Stimulated activated CD8-positive, alpha-beta memory T cell treated with anti-CD3 and anti-CD28 coated beads, Interleukin-15, amount 100 ng/mL, for 1 hour (primary cell): ENCODE data around the gene KIAA0232.
"Not testable (repeated sequence)": the region's sequence is repeated elsewhere in the genome, so short reads cannot be mapped to it uniquely, and the experiment has no call there.

Source experiments
- DNase-seq: peaks from one replicate; pipeline ENCODE4 v3.0.0-alpha.2; 2020; ENCODE audit warnings: low read depth

The KIAA0232 gene

DNA sequence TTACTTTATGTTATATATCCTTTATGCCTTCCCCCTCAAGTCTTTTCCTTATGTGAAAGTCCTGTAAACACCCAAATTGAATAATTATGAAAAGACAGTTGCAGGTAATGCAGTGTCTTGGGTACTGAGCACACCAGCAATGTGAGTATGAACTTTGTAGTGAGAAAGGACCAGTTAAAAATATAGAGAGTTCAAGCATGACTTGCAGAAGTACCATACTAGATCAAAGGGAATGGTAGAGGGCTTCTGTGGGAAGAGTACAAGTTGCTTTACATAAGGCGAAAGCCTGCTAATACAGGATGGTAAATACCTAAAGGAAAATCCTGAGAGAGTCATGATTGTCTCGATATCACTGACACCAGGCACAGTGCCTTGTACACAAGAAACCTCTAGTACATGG lies 25.7 kb downstream of the KIAA0232 start:
- DNase-seq = no peak

DNA sequence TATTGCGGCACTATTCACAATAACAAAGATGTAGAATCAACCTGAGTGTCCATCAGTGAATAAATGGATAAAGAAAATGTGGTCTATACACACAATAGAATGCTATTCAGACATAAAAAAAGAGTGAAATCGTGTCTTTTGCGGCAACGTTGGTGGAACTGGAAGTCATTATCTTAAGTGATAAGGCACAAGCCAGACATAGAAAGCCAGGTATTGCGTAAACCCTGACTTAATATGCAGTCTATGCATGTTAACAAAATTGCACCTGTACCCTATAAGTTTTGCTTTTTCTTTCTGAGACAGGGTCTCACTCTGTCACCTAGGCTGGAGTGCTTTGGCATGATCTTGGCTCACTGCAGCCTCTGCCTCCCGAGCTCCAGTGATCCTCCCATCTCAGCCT lies 28.6 kb downstream of the KIAA0232 start:
- DNase-seq = no peak

DNA sequence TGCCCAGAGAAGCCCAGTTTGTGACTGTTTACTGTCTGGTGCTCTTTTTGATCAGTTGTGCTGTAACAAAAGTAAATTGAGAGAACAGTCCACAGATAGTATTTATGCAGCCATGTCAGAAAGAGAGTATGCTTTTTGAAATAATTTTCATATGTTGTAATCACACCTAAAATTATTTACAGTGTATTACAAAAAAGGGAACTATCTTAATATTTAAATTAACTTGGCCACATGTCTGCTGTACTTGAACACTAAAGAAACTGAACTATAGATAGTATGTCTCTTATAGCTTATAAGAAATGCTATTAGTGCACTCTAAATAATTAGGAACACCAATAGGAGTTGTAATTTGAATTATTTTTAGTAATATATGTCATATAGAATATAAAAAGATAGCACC lies 30.2 kb downstream of the KIAA0232 start:
- DNase-seq = no peak

DNA sequence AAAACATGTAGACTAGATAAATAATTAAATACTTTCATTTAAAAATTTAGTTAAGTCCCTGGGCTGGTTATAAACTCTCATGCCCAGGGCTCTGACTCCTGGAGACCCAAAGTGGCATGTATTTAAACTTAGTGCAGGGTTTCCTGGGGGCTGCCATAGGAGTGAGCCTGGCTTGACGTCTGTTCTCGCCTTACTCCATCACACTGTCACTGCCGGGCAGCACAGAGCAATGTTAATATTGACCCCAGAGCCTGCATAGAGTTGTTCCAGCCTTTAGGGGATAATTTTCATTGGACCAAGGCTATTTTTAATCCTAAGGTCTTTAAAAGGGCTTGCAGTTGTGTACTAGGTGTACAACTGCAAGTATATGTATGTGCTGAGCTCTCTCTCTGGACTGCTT lies 31.2 kb downstream of the KIAA0232 start:
- DNase-seq = no peak

DNA sequence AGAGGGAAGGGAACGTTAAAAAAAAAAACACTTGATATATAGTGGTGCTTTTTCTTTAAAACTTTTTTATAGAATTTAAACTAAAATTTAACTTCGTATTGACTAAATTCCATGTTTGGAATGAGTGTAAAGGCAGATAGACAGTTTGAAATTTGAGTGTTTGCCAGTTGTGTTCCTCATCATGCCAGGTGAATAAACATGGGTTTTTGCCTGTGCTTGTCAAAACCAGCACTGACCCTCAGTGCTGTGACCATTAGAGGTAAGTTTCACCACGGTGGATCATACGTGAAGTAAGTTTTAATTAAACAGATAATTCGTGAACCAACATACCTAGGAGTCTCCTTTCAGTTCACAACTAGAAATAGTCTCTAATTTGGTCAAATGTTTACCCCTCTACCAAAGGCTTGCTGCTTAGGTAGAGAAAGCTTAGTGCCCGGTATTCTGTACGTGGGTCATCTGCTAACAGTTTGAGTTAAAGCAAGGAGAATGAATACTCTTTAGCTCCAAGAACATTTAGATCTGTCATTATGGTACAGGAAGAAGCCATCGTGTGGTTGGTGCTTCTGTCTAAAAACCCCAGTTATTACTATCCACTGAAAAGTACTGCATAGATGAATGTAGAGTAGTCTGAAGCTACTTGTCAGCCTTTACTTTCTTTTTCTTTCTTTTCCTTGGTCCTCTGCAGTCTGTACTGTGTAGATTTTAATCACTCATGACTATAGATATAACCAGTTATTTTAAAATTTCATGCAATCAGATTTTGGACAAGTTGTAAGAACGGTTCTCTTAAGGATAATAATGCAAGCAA lies 32.7 kb downstream of the KIAA0232 start:
- no peak for DNase-seq

DNA sequence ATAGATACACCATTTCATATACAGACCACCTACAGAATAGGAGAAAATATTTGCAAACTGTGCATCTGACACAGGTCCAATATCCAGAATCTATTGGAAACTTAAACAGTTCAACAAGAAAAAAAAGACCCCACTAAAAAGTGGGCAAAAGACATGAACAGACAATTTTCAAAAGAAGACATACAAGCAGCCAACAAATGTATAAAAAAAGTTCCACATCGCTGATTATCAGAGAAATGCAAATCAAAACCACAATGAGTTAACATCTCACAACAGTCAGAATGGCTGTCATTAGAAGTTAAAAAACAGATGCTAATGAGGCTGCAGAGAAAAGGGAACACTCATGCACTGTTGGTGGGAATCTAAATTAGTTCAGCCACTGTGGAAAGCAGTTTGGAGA lies 36.8 kb downstream of the KIAA0232 start:
- no peak for DNase-seq

DNA sequence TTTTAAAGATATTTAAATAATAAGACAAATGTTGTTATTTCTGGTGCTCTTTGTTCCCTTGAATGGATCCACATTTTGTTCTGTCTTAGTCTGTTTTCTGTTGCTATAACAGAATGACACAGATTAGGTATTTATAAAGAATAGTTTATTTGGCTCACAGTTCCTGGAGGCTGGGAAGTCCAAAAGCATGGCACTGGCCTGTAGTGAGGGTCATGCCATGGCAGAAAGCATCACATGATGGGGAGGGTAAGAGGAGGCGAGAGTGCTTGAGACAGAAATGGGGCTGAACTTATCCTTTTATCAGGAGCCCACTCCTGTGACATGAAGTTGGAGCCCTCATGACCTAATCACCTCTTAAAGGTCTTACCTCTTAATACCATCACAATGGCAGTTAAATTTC lies 38.2 kb downstream of the KIAA0232 start:
- no peak for DNase-seq

DNA sequence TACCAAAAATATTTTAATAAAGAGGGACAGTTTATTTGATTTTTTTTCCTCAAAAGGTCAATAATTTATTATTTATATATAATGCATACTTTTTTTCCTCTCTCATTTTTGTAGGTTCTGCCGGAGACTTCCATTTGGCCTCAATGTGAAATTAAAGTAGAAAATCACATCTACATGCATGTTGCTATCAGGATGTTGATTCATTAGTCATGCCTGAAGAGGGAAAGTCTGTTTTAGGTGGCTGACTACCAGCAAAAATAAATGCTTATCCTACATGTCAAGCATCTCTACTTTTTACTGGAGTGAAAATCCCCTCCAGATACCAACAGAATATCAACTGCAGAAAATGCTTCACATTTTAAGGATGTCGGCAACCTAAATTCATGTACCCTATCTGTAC lies 41.5 kb downstream of the KIAA0232 start:
- DNase-seq = no peak

DNA sequence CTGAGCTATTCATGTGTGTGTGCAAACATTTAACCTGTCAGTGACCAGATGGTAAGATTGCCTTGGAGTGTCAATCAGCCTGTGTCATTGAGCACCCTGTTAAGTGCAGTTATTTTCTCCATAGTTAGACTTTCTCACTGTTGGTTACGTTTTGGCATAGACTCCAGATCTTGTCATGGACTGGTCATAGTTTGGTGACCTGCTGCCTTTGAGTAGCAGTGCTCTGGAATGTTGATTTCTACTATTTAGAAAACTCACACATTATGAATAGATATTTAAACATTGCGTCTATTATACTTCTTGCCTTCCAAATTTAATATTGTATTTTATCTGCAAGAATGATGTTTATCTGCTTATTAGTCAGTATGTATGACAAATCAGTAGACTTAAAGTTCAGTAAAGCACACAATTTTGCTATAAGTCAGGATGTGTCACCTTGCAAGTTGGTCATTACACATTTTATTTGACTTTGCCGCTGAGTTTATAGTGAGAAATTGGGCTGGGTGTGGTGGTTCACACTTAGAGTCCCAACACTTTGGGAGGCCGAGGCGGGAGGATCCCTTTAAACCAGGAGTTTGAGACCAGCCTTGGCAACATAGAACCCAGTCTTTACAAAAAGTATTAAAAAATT lies 42.4 kb downstream of the KIAA0232 start:
- no peak for DNase-seq

DNA sequence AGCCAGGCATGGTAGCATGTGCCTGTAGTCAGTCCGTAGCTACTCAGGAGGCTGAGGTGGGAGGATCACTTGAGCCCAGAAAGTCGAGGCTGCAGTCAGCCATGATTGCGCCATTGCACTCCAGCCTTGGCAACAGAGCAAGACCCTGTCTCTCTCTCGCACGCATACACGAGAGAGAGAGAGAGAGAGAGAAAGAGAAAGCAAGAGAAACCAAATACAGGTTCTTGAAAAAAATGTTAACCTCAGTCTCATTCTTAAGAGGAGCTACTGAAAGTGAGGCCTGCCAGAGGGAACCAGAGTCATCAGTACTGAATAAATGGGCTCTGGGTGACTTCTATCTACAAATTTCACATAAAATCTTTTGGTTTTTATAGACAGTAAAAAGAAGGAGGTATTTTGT lies 42.9 kb downstream of the KIAA0232 start:
- no peak for DNase-seq

DNA sequence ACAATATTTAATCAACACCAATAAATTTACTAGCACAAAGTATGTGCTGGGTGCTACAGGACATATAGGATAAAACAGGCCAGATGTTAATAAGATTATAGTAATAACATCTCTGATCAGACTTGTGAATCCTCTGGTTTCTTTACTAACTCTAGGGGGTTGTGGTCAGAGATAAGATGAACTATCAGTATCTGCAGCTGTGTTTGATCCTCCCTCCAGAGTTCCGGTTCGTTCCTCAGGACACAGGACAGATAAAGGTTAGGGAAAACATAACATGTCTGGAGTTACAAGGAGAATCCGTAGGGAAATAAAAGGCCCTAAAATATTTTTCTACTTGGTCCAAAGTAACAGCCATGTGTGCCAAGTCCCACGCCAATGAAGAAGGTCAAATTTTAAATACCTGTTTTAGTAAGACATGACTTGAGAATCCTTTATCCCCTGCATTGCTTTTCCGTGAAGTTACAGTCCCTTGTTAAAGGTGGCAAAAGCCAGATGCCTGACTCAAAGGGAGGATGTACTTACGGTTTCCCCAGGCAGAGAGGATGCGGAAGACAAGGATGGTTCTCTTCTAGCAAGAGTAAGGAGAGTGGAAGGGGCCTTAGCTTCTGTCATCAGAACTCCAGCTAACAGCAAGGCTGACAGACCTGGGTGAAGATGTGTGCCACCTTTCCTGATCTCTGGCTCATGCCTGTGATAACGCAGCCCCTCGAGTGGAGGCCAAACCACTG lies 44.4 kb downstream of the KIAA0232 start:
- no peak for DNase-seq

DNA sequence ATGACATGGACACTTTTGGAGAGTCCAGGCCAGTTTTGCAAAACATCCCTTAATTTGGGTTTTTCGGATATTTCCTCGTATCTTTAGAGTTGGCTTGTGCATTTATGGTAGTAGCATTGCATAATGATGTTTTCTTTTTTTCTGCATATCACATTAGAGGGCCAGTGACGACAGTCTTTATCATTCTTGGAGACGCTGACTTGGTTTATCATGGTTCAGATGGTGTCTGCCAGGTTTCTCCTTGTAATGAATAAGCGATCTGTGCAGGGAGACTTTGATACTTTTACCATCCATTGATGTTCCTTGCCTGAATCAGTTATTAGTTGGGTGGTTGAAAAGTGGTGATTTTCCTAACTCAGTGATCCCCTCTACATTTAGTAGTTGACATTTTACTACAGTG lies 46.6 kb downstream of the KIAA0232 start:
- DNase-seq = no peak

DNA sequence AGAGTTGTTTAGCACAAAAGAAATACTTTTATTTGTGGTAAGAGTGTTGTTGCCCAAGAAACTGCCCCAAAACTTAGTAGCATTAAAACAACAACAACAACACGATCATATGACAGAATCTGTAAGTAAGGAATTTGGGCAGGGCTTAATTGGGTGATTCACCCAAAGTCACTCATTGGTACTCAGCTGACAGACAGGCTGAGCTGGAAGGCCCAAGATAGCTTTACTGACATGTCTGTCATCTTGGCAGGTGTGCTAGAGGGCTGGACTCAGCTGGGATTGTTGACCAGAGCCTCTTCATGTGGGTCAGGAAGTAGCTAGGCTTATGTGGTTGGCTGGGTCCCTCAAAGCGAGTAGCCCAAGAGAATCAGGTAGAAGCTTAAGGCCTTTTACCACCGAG lies 52.3 kb downstream of the KIAA0232 start:
- no peak for DNase-seq

DNA sequence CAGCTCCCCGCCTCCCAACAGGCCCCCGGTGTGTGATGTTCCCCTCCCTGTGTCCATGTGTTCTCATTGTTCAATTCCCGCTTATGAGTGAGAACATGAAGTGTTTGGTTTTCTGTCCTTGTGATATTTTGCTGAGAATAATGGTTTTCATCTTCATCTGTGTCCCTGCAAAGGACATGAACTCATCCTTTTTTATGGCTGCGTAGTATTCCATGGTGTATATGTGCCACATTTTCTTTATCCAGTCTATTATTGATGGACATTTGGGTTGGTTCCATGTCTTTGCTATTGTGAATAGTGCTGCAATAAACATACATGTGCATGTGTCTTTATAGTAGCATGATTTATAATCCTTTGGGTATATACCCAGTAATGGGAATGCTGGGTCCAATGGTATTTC lies 53.1 kb downstream of the KIAA0232 start:
- DNase-seq = not testable (repeated sequence)

DNA sequence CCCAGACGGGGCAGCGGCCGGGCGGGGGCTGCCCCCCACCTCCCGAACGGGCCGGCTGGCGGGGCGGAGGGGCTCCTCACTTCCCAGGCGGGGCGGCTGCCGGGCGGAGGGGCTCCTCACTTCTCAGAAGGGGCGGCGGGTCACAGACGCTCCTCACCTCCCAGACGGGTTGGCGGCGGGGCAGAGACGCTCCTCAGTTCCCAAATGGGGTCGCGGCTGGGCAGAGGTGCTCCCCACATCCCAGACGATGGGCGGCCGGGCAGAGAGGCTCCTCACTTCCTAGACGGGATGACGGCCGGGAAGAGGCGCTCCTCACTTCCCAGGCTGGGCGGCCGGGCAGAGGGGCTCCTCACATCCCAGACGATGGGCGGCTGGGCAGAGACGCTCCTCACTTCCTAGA lies 54.6 kb downstream of the KIAA0232 start:
- DNase-seq = not testable (repeated sequence)

DNA sequence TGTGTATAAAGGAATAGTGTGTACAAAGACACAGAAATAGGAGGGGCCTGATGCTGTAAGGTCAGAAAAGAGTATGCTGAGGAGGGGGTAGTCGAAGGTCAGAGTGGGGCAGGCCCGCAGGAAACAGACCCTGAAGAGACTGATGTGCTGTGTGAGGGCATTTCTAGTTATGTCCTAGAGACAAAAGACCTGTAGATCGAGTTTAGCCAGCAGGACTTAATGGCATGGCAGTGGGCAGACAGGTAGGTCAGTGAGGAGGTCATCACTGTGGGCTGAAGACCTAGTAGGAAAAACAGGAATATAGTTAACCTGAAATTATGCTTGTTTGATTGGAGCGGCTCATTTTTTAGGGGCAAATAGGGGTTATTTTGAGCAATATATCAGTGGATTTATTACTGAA lies 57.1 kb downstream of the KIAA0232 start:
- DNase-seq = no peak

DNA sequence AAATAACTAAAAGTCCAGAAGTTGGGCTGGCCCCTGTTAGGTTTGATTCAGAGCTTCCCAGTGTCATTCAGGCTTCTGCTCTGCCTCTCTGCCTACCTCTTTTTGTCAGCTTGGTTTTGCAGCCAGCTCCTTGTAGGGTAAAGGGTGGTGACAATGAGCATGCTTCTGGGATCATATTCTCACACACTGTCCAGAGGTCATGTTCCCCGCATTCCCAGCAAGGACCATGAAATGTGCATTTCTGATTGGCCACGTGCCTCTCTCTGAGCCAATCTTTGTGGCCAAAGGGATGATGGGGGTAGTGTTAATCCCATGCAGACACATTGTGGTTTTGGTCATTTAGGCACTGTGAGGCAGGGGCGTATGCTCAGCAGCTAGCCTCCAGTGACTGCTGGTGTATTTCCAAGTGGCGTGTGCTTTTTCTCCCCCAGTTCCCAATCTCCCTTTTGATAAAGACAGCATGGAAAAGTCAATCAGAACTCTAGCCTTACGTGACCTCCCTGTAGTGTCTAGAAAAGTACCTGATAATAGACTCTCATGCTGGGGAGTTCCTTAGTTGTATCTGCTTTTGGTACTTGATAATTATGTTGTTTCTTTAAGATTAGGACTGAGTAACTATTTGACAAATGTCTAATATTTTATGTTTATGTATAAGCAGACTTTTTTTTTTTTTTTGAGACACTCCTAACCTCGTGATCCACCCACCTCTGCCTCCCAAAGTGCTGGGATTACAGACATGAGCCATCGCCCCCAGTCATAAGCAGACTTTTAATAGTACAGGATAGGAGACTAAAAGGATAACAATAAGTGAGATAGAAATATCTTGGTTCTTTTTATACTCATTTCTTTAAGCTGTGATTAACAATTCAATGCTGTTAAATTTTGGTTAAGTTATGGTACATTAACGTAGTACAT lies 57.8 kb downstream of the KIAA0232 start:
- no peak for DNase-seq

DNA sequence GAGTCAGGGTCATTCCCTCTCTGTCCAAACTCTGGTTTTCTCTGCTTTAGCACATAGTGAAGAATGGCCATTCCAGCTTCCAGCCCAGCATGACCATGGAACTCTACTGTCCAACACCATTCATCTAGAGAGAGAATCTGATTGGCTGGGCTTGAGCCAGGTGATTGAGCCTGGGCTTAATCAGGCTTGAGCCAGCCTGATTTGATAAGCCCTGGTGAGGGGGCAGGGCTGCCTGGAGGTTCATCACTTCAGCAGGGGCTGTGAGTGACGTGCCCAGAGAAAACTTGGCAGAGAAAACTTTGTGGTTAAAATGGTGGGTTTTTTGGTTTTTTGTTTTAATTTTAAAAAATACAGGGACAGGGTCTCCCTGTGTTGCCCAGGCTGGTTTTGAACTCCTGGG lies 62.5 kb downstream of the KIAA0232 start:
- no peak for DNase-seq

DNA sequence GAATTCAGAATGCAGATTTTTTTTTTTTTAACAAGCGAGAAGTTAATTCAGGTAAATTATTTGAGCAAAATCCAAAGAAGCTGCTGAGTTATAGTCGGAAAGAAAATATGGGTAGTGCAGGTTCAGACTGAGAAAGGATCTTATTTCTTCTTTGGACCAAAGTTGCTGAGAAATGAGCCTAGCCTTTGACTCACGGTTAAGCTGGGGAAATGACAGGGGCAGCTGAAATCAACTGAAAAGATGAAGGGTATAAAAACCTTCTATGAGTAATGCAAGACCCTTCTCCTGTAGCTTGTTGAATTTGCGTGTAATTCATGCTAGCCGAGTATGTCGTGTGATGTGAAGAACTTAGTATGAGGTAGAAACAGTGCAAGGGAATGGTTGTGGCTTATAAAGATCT lies 63.0 kb downstream of the KIAA0232 start:
- DNase-seq = no peak

DNA sequence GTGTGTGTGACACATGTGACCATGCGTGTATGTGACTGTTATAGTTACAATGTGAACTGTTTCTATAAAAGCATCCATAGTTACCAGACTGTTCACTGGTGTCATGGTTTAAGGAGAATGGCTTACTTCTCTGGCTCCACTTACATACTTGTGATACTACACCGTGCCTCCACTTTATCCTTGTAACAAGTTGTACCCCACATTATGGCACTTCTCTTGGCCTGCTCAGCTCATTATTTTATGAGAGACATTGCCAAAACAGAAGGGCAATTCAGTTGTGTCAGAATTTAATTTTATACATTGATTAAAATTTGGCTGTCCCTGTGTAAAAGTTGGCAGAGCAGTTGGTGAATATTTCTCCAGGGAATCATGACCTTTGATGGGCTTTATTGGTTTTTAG lies 64.7 kb downstream of the KIAA0232 start:
- no peak for DNase-seq

DNA sequence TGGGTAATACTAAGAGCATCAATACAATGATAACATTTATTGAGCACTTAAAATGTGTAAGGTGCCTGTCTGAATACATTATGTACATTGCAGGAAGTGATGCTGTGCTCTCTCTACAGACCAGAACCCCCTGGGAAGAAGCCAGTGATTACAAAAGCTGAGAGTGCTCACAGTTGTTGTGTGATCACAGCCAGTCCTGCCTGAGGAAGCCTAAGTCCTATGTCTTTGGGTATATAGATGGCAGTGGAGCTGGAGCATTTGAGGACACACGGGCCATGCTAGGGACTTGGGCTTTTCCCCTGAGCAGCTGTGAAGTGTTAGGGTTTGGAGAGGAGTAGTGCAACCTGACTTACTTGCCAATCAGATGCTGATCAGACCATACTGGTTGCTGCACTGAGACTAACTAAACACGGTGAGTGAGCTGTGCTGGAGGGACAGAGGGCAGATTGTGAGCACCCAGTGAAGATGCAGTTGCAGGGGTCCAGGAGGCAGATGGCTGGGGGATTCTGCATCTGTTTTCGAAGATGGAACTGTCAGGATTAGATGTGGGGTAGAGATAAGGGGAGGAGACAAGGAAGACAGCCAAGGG lies 66.3 kb downstream of the KIAA0232 start:
- DNase-seq = no peak

DNA sequence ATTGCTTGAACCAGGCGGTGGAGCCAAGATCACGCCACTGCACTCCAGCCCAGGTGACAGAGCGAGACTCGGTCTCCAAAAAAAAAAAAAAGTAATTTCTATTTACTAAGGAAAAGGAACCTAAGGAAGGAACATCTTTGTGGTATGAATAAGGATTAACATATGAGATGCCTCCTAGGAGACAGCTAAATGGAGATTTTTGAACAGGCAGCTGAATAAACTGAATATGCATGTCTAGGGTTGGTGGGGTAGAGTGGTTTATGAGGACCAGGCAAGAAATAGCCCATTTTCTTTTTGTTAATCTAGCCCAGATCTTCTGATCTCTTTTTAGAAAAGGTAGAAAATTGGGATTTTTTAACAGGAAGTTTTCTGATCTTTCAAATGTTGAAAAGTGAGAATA lies 67.2 kb downstream of the KIAA0232 start:
- no peak for DNase-seq
